IMR-90 (cell line): ENCODE measurements around the gene TTLL11. TPM values are rescaled to one million over a fixed set of nuclear protein-coding genes. Genes with fewer than 3 reads are reported as not detected.

Source experiments
- ATAC-seq: fragments of 200-7000 bp; cut with Tn5 transposase; 2 replicates; pipeline ENCODE4 v1.9.1; 2020; ENCODE audit warnings: low read depth, mild to moderate bottlenecking, moderate library complexity
- BruUV-seq: library from RNA; stranded (reverse); fragments of 400-500 nt; replicated peaks from 2 replicates; lab custom pipeline; 2021; lab: Mats Ljungman, UMichigan
- CTCF ChIA-PET: fragments of 300-600 bp; formaldehyde crosslinking; extraction: SDS; loops from one replicate; lab custom pipeline; 2021; ENCODE audit warnings: antibody characterized with exemption; lab: Yijun Ruan, JAX
- POLR2A ChIA-PET: fragments of 300-600 bp; sonication (Branson Sonifier 250); formaldehyde crosslinking; loops from one replicate; lab custom pipeline; 2022; ENCODE audit warnings: antibody characterized with exemption; ENCODE audit not compliant: unreplicated experiment; lab: Charles Lee
- DNase-seq: peaks from one replicate; pipeline ENCODE4 v3.0.0; 2013
- H2AFZ ChIP-seq: replicated peaks from 2 replicates; pipeline ENCODE3; 2013; ENCODE audit warnings: low read length, mild to moderate bottlenecking; ENCODE audit not compliant: poor library complexity
- H2AK5ac ChIP-seq: 2 replicates; pipeline ENCODE4 v1.6.1; 2013; ENCODE audit warnings: low read depth, low read length, inconsistent platforms
- H2AK9ac ChIP-seq: replicated peaks from 2 replicates; pipeline ENCODE3; 2013; ENCODE audit warnings: mild to moderate bottlenecking, low read depth, low read length, moderate library complexity; ENCODE audit not compliant: poor library complexity
- H2BK120ac ChIP-seq: 2 replicates; pipeline ENCODE4 v1.6.1; 2013; ENCODE audit warnings: low read depth, low read length, inconsistent platforms
- H2BK15ac ChIP-seq: 3 replicates; pipeline ENCODE4 v1.6.1; 2013; ENCODE audit warnings: low read depth, low read length, inconsistent platforms
- H2BK20ac ChIP-seq: 2 replicates; pipeline ENCODE4 v1.6.1; 2013; ENCODE audit warnings: low read depth, mild to moderate bottlenecking, inconsistent platforms, low read length, moderate library complexity
- H2BK5ac ChIP-seq: 2 replicates; pipeline ENCODE4 v1.6.1; 2013; ENCODE audit warnings: mild to moderate bottlenecking, low read depth, low read length, inconsistent platforms; ENCODE audit not compliant: poor library complexity, severe bottlenecking
- H3K14ac ChIP-seq: replicated peaks from 2 replicates; pipeline ENCODE4 v1.6.1; 2013; ENCODE audit warnings: low read depth, low read length, inconsistent platforms
- H3K18ac ChIP-seq: 2 replicates; pipeline ENCODE4 v1.6.1; 2013; ENCODE audit warnings: low read depth, low read length, control low read depth
- H3K23ac ChIP-seq: 2 replicates; pipeline ENCODE4 v1.6.1; 2013; ENCODE audit warnings: low read depth, low read length, inconsistent platforms
- H3K27ac ChIP-seq: 2 replicates; pipeline ENCODE4 v1.5.1; 2013; ENCODE audit warnings: mild to moderate bottlenecking, control low read depth, low read length; ENCODE audit not compliant: insufficient read depth
- H3K27me3 ChIP-seq: 2 replicates; pipeline ENCODE4 v1.6.1; 2013; ENCODE audit warnings: low read length; ENCODE audit not compliant: control insufficient read depth, insufficient read depth
- H3K36me3 ChIP-seq: 2 replicates; pipeline ENCODE4 v1.6.1; 2013; ENCODE audit warnings: low read length, mixed read lengths; ENCODE audit not compliant: control insufficient read depth, insufficient read depth
- H3K4ac ChIP-seq: 2 replicates; pipeline ENCODE4 v1.6.1; 2013; ENCODE audit warnings: low read depth, low read length, inconsistent platforms
- H3K4me1 ChIP-seq: 2 replicates; pipeline ENCODE4 v1.6.1; 2013; ENCODE audit warnings: low read length, mixed read lengths; ENCODE audit not compliant: control insufficient read depth, insufficient read depth
- H3K4me2 ChIP-seq: 2 replicates; pipeline ENCODE4 v1.6.1; 2013; ENCODE audit warnings: low read depth, mild to moderate bottlenecking, control low read depth, low read length, moderate library complexity
- H3K4me3 ChIP-seq: 2 replicates; pipeline ENCODE4 v1.5.1; 2013; ENCODE audit warnings: low read depth, mild to moderate bottlenecking, control low read depth, low read length, moderate library complexity; ENCODE audit not compliant: insufficient read depth
- H3K56ac ChIP-seq: 2 replicates; pipeline ENCODE4 v1.6.1; 2013; ENCODE audit warnings: low read length, inconsistent platforms; ENCODE audit not compliant: insufficient read depth; ENCODE audit errors: extremely low read depth
- H3K79me1 ChIP-seq, 2 experiments: 2 replicates each; pipeline ENCODE4 v1.6.1; 2013; ENCODE audit warnings: low read length in 2 of 2, inconsistent platforms in 1 of 2, low read depth in 1 of 2
- H3K9ac ChIP-seq: 2 replicates; pipeline ENCODE4 v1.6.1; 2013; ENCODE audit warnings: low read depth, low read length, control low read depth
- H3K9me1 ChIP-seq: 2 replicates; pipeline ENCODE4 v1.6.1; 2013; ENCODE audit warnings: low read length, inconsistent platforms; ENCODE audit not compliant: insufficient read depth
- H3K9me3 ChIP-seq: 2 replicates; pipeline ENCODE4 v1.6.1; 2013; ENCODE audit warnings: low read length; ENCODE audit not compliant: control insufficient read depth, insufficient read depth
- H4K20me1 ChIP-seq: 2 replicates; pipeline ENCODE4 v1.6.1; 2013; ENCODE audit warnings: low read length, inconsistent platforms; ENCODE audit not compliant: insufficient read depth
- H4K5ac ChIP-seq: 2 replicates; pipeline ENCODE4 v1.6.1; 2013; ENCODE audit warnings: mild to moderate bottlenecking, low read depth, low read length, control low read depth
- H4K8ac ChIP-seq, 2 experiments: 2 replicates each; pipeline ENCODE4 v1.6.1; 2013; ENCODE audit warnings: low read depth in 2 of 2, low read length in 2 of 2, control low read depth in 1 of 2, inconsistent platforms in 1 of 2
- H4K91ac ChIP-seq: 2 replicates; pipeline ENCODE4 v1.6.1; 2013; ENCODE audit warnings: low read depth, low read length, inconsistent platforms; ENCODE audit not compliant: insufficient read depth
- CEBPB ChIP-seq: IDR thresholded peaks from 2 replicates; pipeline ENCODE4 v1.6.1; 2012; ENCODE audit warnings: low read depth, low read length, improper control_type of control experiment
- MXI1 ChIP-seq: IDR thresholded peaks from 2 replicates; pipeline ENCODE4 v1.6.1; 2012; ENCODE audit warnings: low read depth, mild to moderate bottlenecking, low read length, moderate library complexity, borderline replicate concordance
- NFE2L2 ChIP-seq: fragments of 150-350 bp; IDR thresholded peaks from 2 replicates; pipeline ENCODE4 v1.6.1; 2016; ENCODE audit warnings: low read depth, mild to moderate bottlenecking, low read length
- POLR2A ChIP-seq: IDR thresholded peaks from 2 replicates; pipeline ENCODE4 v1.6.1; 2012; ENCODE audit warnings: mild to moderate bottlenecking, low read depth, low read length
- SMC3 ChIP-seq: fragments of 150-350 bp; IDR thresholded peaks from 2 replicates; pipeline ENCODE4 v1.6.1; 2016; ENCODE audit warnings: low read depth, mild to moderate bottlenecking, antibody characterized with exemption, low read length, moderate library complexity
- WGBS, 2 experiments: methylation state at CpG; one replicate each; pipeline versions ENCODE4 v1.1.5 to v1.1.7; 2013; ENCODE audit warnings: missing lambda C conversion rate in 2 of 2; ENCODE audit not compliant: insufficient read length in 1 of 2; ENCODE audit errors: extremely low coverage in 2 of 2; 5-methylcytosine and 5-hydroxymethylcytosine counted together
- dilution Hi-C: fragments of 300-500 bp; cut with HindIII; formaldehyde crosslinking; loops from one replicate; pipeline ENCODE4 v1.14.3; 2018; ENCODE audit warnings: low sequenced_read_pairs; ENCODE audit not compliant: unreplicated experiment
- in situ Hi-C: fragments of 300-500 bp; cut with MboI; formaldehyde crosslinking; loops from 3 replicates; pipeline ENCODE4 v1.14.3; 2019; ENCODE audit warnings: low sequenced_read_pairs, inconsistent platforms, mixed read lengths
- intact Hi-C: fragments of 100-400 bp; cut with micrococcal nuclease; formaldehyde crosslinking; loops from 2 replicates; pipeline ENCODE4 v1.10.0; 2022
- polyA plus RNA-seq, 3 experiments: library from polyadenylated mRNA; depleted of rRNA; stranded (reverse); fragments of >200 nt; gene quantifications; 2 replicates each; pipeline ENCODE4 v1.2.3, GENCODE V29; 2012; ENCODE audit warnings: low replicate concordance in 1 of 3
- total RNA-seq: library from RNA; depleted of rRNA; stranded (reverse); fragments of >200 nt; gene quantifications from 2 replicates; pipeline ENCODE4 v1.2.3, GENCODE V29; 2012
- TF ChIP-seq, protein P1 (sequence below): fragments of 150-350 bp; IDR thresholded peaks from 2 replicates; pipeline ENCODE4 v1.6.1; 2017; ENCODE audit warnings: mild to moderate bottlenecking, antibody characterized with exemption, low read length, low read depth

Gene TTLL11
- total and polyA plus RNA-seq, 2 of the 4 experiments (the other 2 are of a cell fraction) = 2.0 to 4.6 TPM

DNA sequence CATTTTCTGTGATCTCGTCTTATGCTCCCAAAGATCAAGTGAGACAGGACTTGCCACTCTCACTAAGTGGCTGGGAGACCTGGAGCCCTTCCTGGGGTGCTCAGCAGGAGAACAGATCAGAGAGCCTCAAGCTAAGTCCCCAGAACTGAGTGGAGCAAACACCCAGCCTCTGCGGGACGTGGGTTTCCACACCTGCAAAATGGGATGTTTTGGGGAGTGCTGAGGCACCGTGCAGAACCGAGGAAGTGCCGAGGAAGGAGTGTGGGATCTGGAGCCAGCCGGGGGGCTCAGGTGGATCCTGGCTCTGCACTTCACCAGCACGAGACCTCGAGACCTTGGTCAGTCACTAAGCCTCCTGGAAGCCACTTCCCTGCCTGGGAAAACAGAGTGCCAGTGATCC, 275.6 kb downstream of the TTLL11 start:
- no peak overlapping the region for H3K23ac ChIP-seq
- no peak overlapping the region for H3K4ac ChIP-seq
- H4K5ac ChIP-seq = no peak overlapping the region
- H2BK20ac ChIP-seq = no peak overlapping the region
- H3K9ac ChIP-seq = no peak overlapping the region
- no peaks in the 10 kb centered on the region for H3K36me3 ChIP-seq
- no peak overlapping the region for H3K14ac ChIP-seq
- ATAC-seq (no peak), DNase-seq (no peak)
- in situ Hi-C loops = no loop called here
- dilution Hi-C loops = no loop called here
- peaks cover 6% of the 10 kb centered on the region; the same call in 1 of the 2 replicates for H3K27me3 ChIP-seq
- no peak overlapping the region for H2AK5ac ChIP-seq
- H3K18ac ChIP-seq = no peak overlapping the region
- no peak overlapping the region for H4K91ac ChIP-seq
- H3K56ac ChIP-seq = no peak overlapping the region
- 81% methylated on average over 2 of the region's 9 CpGs; no CpG with 5 or more reads in 1 of the 2 experiments for WGBS, 2 experiments
- H3K27ac ChIP-seq = no peak overlapping the region
- H3K79me1 ChIP-seq = no peaks in the 10 kb centered on the region
- no peak overlapping the region for H2BK120ac ChIP-seq
- CTCF ChIA-PET = no interaction called here
- H3K9me1 ChIP-seq = no peaks in the 10 kb centered on the region; the same call in 1 of the 2 replicates
- no peak overlapping the region for H3K4me3 ChIP-seq
- intact Hi-C loops = no loop called here
- H4K20me1 ChIP-seq = no peaks in the 10 kb centered on the region
- no peaks in the 10 kb centered on the region for H3K9me3 ChIP-seq
- H2BK5ac ChIP-seq = no peak overlapping the region
- no peak for TF ChIP-seq POLR2A
- TF ChIP-seq MXI1 = no peak
- no peak for TF ChIP-seq NFE2L2
- TF ChIP-seq SMC3 = no peak
- no peak for TF ChIP-seq CEBPB
- TF ChIP-seq, protein P1, sequence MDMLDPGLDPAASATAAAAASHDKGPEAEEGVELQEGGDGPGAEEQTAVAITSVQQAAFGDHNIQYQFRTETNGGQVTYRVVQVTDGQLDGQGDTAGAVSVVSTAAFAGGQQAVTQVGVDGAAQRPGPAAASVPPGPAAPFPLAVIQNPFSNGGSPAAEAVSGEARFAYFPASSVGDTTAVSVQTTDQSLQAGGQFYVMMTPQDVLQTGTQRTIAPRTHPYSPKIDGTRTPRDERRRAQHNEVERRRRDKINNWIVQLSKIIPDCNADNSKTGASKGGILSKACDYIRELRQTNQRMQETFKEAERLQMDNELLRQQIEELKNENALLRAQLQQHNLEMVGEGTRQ = no peak
- H4K8ac ChIP-seq = no peak overlapping the region
- peaks cover 3% of the 10 kb centered on the region; the same call in 1 of the 2 replicates for H3K4me1 ChIP-seq
- no peak overlapping the region for H2AFZ ChIP-seq
- BruUV-seq = no TSS peak
- H3K4me2 ChIP-seq = no peak overlapping the region
- no peak overlapping the region for H2AK9ac ChIP-seq
- no peak overlapping the region for H2BK15ac ChIP-seq
- POLR2A ChIA-PET = no interaction called here
